Natural killer cell (primary cell): ENCODE results near the gene IZUMO4. TPM values are rescaled to one million over a fixed set of nuclear protein-coding genes. Genes with fewer than 3 reads are reported as not detected.
A peak's percentile ranks its signal among the peaks of the same experiment; 100 is the strongest.

ENCODE experiments used
- ATAC-seq, 3 donors: fragments of 150-1000 bp in 2 of 3; fragments of 200-7000 bp in 1 of 3; cut with Tn5 transposase; 1 replicate in 1 of 3; 2 replicates in 2 of 3; pipeline ENCODE4 v1.10.0; 2021; ENCODE audit warnings: mild to moderate bottlenecking in 2 of 3, moderate library complexity in 2 of 3
- DNase-seq, 2 donors: peaks; one replicate each; pipeline versions ENCODE4 v3.0.0 to v3.0.0-alpha.2; 2013 to 2021; ENCODE audit warnings: mixed read lengths in 1 of 2
- H3K27ac ChIP-seq: one replicate; pipeline ENCODE4 v1.5.1; 2013; ENCODE audit warnings: mild to moderate bottlenecking, low read length
- H3K27me3 ChIP-seq: one replicate; pipeline ENCODE4 v1.6.1; 2013; ENCODE audit warnings: low read length; ENCODE audit not compliant: control insufficient read depth, insufficient read depth
- H3K36me3 ChIP-seq: one replicate; pipeline ENCODE4 v1.6.1; 2013; ENCODE audit warnings: low read length; ENCODE audit not compliant: control insufficient read depth, insufficient read depth
- H3K4me1 ChIP-seq: one replicate; pipeline ENCODE4 v1.6.1; 2013; ENCODE audit warnings: low read length; ENCODE audit not compliant: control insufficient read depth, insufficient read depth
- H3K4me3 ChIP-seq: one replicate; pipeline ENCODE4 v1.5.1; 2013; ENCODE audit warnings: low read length
- H3K9me3 ChIP-seq: one replicate; pipeline ENCODE4 v1.6.1; 2013; ENCODE audit warnings: low read length; ENCODE audit not compliant: control insufficient read depth, insufficient read depth
- H3K27ac Mint-ChIP-seq, 2 donors: one replicate each; pipeline ENCODE4 v1.8.0; 2022; ENCODE audit warnings: mild to moderate bottlenecking in 2 of 2, mixed read lengths in 2 of 2, moderate library complexity in 1 of 2
- H3K27me3 Mint-ChIP-seq, 2 donors: one replicate each; pipeline ENCODE4 v1.8.0; 2022; ENCODE audit warnings: low read depth in 2 of 2, mixed read lengths in 2 of 2
- H3K36me3 Mint-ChIP-seq: one replicate; pipeline ENCODE4 v1.8.0; 2022; ENCODE audit warnings: mixed read lengths
- H3K4me1 Mint-ChIP-seq, 2 donors: one replicate each; pipeline ENCODE4 v1.8.0; 2022; ENCODE audit warnings: mixed read lengths in 2 of 2
- H3K4me3 Mint-ChIP-seq: one replicate; pipeline ENCODE4 v1.8.0; 2022; ENCODE audit warnings: mild to moderate bottlenecking, moderate library complexity, mixed read lengths
- H3K9me3 Mint-ChIP-seq, 2 donors: one replicate each; pipeline ENCODE4 v1.8.0; 2022; ENCODE audit warnings: mixed read lengths in 2 of 2
- CTCF ChIP-seq: fragments of 200-600 bp; IDR thresholded peaks from one replicate; pipeline ENCODE4 v1.8.0; 2022; ENCODE audit warnings: antibody characterized with exemption
- WGBS: methylation state at CpG from one replicate; pipeline ENCODE4 v1.1.7; 2013; ENCODE audit warnings: missing lambda C conversion rate; ENCODE audit not compliant: insufficient coverage; 5-methylcytosine and 5-hydroxymethylcytosine counted together
- intact Hi-C: fragments of 100-400 bp; cut with micrococcal nuclease; formaldehyde crosslinking; loops from one replicate; pipeline ENCODE4 v1.14.2; 2022
- total RNA-seq, 4 donors: library from RNA; stranded (reverse); fragments of 120-200 nt in 1 of 4; gene quantifications; one replicate each; pipeline versions ENCODE4 v1.2.3 to v1.2.4, GENCODE V29; 2013 to 2022

Gene IZUMO4
- total RNA-seq, 3 donors from 2014 or later (not counting 1 experiment from before 2014, with no cell fraction given), result 3.3 to 7.6 (median 7.1) TPM

DNA sequence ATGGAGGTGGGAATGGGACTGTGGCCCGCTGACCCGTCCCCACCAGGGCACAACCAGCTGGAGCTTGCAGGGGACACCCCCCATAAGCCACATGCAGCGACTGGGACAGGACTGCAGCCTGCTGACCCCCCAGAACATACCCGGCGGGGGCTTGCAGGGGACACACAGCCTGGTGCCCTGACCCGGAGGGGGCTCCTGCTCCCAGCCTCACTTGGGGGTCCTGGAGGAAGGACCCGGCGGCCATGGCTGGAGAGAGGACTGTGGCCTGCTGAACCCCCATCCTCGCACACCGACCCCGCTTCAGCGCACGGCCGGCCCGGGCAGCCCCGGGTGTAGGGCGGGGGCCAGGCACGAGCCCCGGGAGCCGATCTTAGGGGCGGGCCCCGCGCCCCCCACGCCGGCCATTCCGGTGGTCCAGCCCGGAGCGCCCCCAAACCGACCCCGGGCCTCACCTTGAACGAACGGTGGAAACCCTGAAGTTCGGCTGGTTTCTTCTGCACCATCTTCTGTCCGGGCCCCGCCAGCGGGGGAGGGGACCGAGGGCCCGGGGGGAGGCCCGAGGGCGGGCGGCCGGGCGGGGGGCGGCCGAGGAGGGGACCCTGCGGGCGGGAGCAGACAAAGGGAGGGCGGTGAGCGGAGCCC is 46.2 kb upstream of the IZUMO4 start:
- WGBS, result under 1% methylated on average over 49 of the region's 49 CpGs
- Mint-ChIP-seq H3K4me1 (peaks cover 10 to 40% of the 10 kb centered on the region in 2 donors), H3K4me3 (peak overlapping the region; percentile 81), H3K9me3 (no peaks in the 10 kb centered on the region), H3K36me3 (no peaks in the 10 kb centered on the region), H3K27me3 (no peaks in the 10 kb centered on the region), H3K27ac (peak overlapping the region; percentile 71 to 89)
- ATAC-seq, result peak in 2 of 3 donors; percentile 7 to 8
- Histone ChIP-seq H3K4me3 (peak overlapping the region; percentile 91), H3K4me1 (peaks cover 77% of the 10 kb centered on the region), H3K36me3 (peaks cover 27% of the 10 kb centered on the region), H3K9me3 (no peaks in the 10 kb centered on the region), H3K27ac (peak overlapping the region; percentile 77), H3K27me3 (no peaks in the 10 kb centered on the region)
- intact Hi-C loops, result loop anchor here (2.0 to 5.0 kb wide), 2 partner anchors 33 to 34 kb away; partner anchors contain the start of gene BTBD2
- DNase-seq, result no peak
- TF ChIP-seq CTCF, result no peak

DNA sequence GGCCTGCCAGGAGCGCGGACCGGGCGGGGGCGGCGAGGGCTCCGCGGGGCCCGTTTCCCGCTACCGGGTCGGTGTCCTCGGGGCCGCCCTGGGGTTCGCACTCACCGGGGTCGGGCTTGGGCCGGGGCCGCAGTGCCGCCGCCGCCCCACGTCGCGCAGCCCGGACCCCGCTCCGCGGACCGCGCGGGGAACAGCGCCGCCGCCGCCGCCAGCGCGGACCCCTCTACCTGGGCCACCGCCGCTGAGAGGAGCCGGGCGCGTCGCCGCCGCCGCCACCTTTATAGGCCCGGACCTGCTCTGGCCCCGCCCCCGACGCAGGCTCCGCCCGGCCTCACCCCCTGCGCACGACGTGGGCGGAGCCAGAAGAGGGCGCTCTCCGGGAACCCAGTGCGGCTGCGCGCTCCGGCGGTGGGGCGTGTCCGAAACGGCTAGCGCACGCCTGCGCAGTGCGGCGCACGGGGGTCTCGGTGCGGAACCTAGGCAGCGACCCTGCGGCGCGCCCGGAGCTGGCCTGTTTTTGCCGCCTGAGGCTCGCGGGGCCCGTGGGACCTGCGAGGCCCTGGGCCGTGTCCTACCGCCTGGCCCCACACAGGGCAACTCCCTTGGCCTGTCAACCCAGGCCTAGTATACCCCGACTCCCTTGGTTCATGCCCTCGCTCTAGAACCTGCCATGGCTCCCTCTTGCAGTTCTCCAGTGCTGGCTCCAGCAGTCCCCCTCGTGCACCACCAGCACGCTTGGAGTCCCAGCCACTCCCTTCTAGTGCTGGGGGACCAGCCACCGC is 45.5 kb upstream of the IZUMO4 start, which contains the start of gene MKNK2:
Gene MKNK2 (minus strand): TSS at position 254 of the 782 bp plus-strand sequence. CDS start 393 bp downstream, outside the sequence.
- 2% methylated on average over 93 of the region's 93 CpGs for WGBS
- intact Hi-C loops, result loop anchor here (1.0 to 5.0 kb wide), 3 partner anchors 9 to 34 kb away; partner anchors contain the start of gene BTBD2
- no peaks in the 10 kb centered on the region for H3K27me3 ChIP-seq

GRCh38 chr19:2051773-2052704 is 44.7 kb upstream of the IZUMO4 start:
- Mint-ChIP-seq H3K36me3 (no peaks in the 10 kb centered on the region), H3K9me3 (no peaks in the 10 kb centered on the region), H3K4me1 (peaks cover 10 to 48% of the 10 kb centered on the region in 2 donors), H3K27ac (peak overlapping the region; percentile 82 to 86), H3K4me3 (peak overlapping the region; percentile 85), H3K27me3 (no peaks in the 10 kb centered on the region)
- peaks cover 76% of the 10 kb centered on the region for H3K4me1 ChIP-seq
- no peaks in the 10 kb centered on the region for H3K9me3 ChIP-seq
- intact Hi-C loops, result loop anchor here (1.0 to 5.0 kb wide), 3 partner anchors 10 to 35 kb away; partner anchors contain the start of gene BTBD2
- no peaks in the 10 kb centered on the region for H3K27me3 ChIP-seq
- WGBS, result 15% methylated on average over 18 of the region's 18 CpGs
- H3K4me3 ChIP-seq, result peak overlapping the region; percentile 39
- ATAC-seq (peak; percentile 19 to 28 (median 25)), DNase-seq (peak in 1 of 2 donors; percentile 88)
- H3K27ac ChIP-seq, result peak overlapping the region; percentile 95
- no peak for TF ChIP-seq CTCF
- H3K36me3 ChIP-seq, result peaks cover 13% of the 10 kb centered on the region

More for the DNA sequence above, 45.5 kb upstream of the IZUMO4 start, which contains the start of gene MKNK2:
- Mint-ChIP-seq H3K27me3 (no peaks in the 10 kb centered on the region), H3K36me3 (no peaks in the 10 kb centered on the region), H3K4me1 (peaks cover 10 to 42% of the 10 kb centered on the region in 2 donors), H3K9me3 (no peaks in the 10 kb centered on the region), H3K27ac (peak within 1 kb of the TSS; percentile 82 to 89), H3K4me3 (peak within 1 kb of the TSS; percentile 85)
- ATAC-seq (peak; percentile 81 to 93 (median 84)), DNase-seq (peak; percentile 97)
- Histone ChIP-seq H3K36me3 (peaks cover 20% of the 10 kb centered on the region), H3K27ac (peak within 1 kb of the TSS; percentile 95), H3K4me1 (peaks cover 77% of the 10 kb centered on the region), H3K9me3 (no peaks in the 10 kb centered on the region), H3K4me3 (peak within 1 kb of the TSS; percentile 91)
- peak; percentile 33 for TF ChIP-seq CTCF
